Epithelial cell of proximal tubule (primary cell): ENCODE measurements around the gene NPAS3. TPM values are rescaled to one million over a fixed set of nuclear protein-coding genes. Genes with fewer than 3 reads are reported as not detected.

Source experiments
- DNase-seq: peaks from one replicate; pipeline ENCODE4 v3.0.0-alpha.2; 2011; ENCODE audit warnings: low read depth
- H3K4me3 ChIP-seq: 2 replicates; pipeline ENCODE4 v1.5.1; 2011; ENCODE audit warnings: low read depth, mild to moderate bottlenecking, low read length
- total RNA-seq: library from RNA; depleted of rRNA; stranded (reverse); fragments of >200 nt; gene quantifications from 2 replicates; pipeline ENCODE4 v1.2.3, GENCODE V29; 2015
- TF ChIP-seq, protein P1 (sequence below): conservative IDR thresholded peaks from 2 replicates; pipeline ENCODE4 v1.5.1; 2012; ENCODE audit warnings: low read depth, mild to moderate bottlenecking, low read length

Gene NPAS3
- total RNA-seq, 1 donor from 2014 or later: 0.35 TPM

DNA sequence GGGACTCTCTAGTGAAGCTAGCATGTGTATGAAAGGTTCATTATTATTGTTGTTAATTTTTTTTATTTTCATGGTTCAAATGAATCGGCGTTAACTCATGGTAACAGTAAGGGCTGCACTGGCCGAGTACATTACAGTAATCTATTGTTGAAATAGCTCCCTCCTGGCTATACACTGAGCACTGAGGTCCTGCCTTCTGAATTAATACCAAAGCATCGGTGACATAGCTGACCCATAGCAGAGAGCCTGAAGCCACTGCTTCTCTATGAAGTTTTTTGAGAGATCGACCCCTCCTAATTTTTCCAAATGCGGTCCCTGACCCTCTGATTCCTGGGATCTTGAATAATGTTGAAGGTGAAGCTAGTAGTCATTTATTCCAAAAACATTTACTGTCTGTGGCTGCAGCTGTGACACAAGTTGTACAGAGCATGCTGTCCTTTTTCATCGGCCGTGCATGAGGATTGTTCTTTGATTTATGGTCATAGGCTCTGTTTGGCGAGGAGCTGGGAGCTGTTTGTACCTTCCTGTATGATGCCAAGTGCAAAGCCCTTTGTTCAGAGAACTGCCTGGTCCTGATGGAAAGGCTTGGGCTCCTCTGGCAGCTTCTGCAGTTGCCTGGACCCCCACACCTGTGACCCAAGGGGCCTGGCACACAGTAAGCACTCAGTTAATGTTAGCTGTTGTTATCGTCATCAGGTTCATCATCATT, 525.7 kb downstream of the NPAS3 start:
- no peak for DNase-seq
- TF ChIP-seq, protein P1, sequence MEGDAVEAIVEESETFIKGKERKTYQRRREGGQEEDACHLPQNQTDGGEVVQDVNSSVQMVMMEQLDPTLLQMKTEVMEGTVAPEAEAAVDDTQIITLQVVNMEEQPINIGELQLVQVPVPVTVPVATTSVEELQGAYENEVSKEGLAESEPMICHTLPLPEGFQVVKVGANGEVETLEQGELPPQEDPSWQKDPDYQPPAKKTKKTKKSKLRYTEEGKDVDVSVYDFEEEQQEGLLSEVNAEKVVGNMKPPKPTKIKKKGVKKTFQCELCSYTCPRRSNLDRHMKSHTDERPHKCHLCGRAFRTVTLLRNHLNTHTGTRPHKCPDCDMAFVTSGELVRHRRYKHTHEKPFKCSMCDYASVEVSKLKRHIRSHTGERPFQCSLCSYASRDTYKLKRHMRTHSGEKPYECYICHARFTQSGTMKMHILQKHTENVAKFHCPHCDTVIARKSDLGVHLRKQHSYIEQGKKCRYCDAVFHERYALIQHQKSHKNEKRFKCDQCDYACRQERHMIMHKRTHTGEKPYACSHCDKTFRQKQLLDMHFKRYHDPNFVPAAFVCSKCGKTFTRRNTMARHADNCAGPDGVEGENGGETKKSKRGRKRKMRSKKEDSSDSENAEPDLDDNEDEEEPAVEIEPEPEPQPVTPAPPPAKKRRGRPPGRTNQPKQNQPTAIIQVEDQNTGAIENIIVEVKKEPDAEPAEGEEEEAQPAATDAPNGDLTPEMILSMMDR: no peak
- no peak overlapping the region for H3K4me3 ChIP-seq

DNA sequence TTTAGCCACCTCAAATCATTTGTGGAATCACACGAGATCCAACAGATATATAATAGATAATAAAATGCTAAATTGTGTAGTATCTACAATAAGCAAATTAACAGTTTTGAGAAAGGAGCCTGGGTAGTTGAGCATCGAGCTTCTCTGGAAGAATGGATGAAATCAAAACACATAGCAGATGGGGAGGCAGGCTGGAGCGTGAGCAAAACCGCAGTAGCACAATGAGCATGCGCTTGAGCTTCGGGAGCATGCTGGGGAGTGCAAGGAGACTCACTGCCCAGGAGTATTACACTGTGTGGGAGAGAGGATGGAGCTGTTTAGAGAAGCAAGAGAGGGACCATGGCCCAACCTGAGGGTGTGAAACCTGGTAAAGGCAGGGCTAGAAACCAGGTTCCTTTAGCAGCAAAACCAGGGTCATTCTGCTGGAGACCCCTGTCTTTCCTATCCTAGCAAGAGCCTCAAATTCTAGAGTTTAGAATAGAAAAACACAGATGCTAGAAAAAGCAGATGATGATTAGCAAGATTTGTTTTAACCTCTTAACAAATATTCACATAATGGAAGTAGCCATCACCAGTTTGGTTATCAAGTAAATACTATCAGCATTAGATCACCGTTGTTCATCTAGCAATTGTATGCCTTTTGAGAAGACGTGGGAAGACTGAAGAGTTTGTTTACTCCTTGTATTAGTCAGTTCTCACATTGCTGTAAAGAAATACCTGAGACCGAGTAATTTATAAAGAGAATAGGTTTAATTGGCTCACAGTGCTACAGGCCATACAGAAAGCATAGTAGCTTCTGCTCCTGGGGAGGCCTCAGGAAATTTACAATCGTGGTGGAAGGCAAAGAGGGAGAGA, 527.4 kb downstream of the NPAS3 start:
- TF ChIP-seq, protein P1: no peak
- H3K4me3 ChIP-seq: no peak overlapping the region
- no peak for DNase-seq

DNA sequence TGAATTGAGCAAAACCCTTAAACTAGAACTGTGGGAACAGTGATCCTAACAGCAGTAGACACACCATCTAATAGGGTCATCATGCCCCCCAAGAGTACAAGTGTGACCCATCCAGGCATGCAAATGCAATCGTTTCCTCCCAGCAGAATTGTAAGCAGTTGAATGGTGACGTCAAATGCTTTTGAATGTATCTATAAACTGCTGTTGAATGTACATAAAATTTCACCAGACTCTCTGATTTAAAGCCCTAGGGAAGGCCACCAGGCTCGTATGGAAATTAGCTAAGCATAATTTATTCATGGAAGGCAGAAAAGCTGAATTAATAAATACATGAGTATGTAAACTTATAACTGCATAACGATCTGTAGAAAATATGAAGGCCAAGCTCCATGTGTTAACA, 529.3 kb downstream of the NPAS3 start:
- H3K4me3 ChIP-seq: no peak overlapping the region
- TF ChIP-seq, protein P1: no peak
- DNase-seq: no peak

DNA sequence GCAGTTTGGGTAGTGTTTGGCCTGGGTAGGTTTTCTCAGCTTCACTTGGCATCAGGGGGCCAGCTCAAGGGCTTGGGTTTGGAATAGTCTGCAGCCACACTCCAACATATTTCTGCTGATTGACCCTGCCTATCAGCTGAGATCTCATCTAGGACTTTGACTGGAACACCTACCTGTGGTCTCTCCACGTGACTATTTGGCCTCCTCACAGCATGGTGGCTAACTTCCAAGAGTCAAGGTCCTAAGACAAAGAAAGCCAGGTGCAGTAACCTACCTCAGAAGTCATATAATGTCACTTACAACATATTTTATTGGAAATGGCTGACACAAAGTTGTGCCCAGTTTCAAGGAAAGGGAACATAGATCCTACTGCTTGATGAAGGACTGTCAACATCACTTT, 531.2 kb downstream of the NPAS3 start:
- TF ChIP-seq, protein P1: no peak

DNA sequence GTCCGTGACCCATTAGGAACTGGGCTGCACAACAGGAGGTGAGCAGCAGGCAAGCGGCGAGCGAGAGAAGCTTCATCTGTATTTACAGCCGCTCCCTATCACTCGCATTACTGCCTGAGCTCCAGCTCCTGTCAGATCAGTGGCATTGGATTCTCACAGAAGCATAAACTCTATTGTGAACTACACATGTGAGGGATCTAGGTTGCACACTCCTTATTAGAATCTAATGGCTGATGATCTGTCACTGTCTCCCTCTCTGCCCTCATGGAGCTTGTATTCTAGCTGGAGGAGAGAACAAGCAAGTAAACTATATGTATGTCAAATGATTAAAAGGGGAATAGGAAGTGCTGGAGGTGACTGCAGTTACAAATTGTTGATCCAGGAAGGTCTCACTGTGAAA, 533.1 kb downstream of the NPAS3 start:
- no peak for DNase-seq
- TF ChIP-seq, protein P1: no peak
- H3K4me3 ChIP-seq: no peak overlapping the region

More for the DNA sequence above, 531.2 kb downstream of the NPAS3 start:
- no peak overlapping the region for H3K4me3 ChIP-seq
- DNase-seq: no peak

DNA sequence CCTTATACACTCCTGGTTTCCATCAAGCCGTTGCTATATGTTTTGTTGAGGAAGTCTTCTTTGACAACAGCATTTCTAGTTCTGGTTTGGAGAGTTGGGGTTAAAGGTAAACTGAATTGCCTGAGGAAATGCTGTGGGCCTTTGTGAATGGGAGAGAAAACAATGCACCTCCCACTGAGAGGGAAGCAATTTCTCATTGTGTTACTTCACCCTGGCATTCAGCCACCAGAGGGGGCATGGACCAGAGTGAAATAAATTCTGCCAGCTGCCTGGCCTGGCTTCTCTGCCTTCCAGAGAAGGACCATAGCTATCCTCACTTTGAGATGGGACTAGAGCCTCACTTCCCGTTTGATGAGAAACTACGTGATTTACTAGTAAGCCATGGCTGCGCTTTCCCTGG, 536.9 kb downstream of the NPAS3 start:
- H3K4me3 ChIP-seq: no peak overlapping the region
- DNase-seq: peak; percentile 53
- TF ChIP-seq, protein P1: peak; percentile 88

DNA sequence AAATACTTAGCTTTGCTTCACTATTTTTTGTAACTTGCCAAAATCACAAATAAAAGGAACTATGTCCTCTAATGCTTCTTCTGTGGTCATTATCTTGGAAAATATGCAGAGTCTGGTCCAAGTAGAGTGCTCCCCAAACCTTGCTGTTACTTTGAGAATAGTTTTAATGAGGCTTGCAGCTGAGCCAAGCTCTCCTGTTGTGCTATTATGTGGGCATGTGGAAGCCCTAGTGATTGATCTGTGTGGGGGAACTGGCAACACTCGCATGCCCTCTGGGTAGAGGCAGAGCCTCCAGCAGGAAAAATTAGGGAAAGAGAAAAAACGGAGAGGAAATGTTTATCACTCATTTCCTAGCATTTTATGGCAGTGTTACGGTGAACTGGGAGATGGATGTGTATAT, 539.1 kb downstream of the NPAS3 start:
- DNase-seq: no peak
- H3K4me3 ChIP-seq: no peak overlapping the region

More for the DNA sequence above, 539.1 kb downstream of the NPAS3 start:
- TF ChIP-seq, protein P1: no peak
